Activated CD8-positive, alpha-beta memory T cell treated with anti-CD3 and anti-CD28 coated beads for 4 hours (primary cell): ENCODE data around the gene EBLN2.

Source experiments
- DNase-seq, 2 donors: peaks; one replicate each; pipeline ENCODE4 v3.0.0-alpha.2; 2020; ENCODE audit warnings: low read depth in 2 of 2

EBLN2 gene

DNA sequence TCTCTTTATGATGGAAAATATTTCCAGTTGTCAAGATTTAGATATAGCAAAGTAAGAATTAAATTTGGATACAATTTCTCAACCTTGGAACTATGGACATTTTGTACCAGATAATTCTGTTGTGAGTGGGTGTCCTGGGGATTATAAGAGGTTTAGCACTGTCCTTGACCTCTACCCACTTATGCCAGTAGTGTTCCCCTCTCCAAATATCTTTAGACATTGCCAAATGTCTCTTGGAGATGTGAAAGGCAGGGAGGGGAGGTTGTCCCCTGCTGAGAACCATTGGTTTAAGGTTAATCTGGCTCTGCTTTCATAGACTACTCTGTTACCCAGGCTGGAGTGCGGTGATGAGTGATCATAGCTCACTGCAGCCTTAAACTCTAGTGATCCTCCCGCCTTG, at the start of gene EBLN2:
Gene EBLN2 (plus strand): TSS at position 244 of the 400 bp plus-strand sequence. CDS start 423 bp downstream, outside the sequence.
- no peak for DNase-seq

- no peak for DNase-seq
Measured at GRCh38 chr3:73018298-73018697, 43.2 kb upstream of the EBLN2 start.

DNA sequence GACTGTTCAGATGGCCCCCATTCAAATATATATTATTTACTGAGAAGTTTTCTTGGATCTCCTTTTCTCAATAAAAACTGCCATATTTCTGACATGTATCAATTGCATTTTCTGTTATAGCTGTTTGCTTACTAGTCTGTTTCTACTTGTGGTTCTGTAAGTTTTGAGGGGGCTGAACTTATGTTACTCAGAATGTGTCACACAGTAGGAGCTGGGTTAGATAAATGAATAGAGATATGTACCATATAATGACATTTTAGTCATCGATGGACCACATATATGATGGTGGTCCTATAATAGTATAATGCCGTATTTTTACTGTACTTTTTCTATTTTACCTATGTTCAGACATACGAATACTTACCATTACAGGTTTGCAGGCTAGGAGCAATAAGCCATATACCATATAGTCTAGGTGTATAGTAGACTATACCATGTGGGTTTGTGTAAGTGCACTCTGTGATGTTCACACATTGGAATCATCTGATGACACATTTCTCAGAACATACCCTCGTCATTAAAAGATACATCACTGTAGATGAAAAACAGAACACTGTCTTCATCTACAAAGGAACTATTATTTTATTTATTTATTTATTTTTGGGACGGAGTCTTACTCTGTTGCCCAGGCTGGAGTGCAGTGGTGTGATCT, 42.5 kb upstream of the EBLN2 start:
- DNase-seq: no peak

- DNase-seq: no peak
Measured at GRCh38 chr3:73021301-73021835, 40.1 kb upstream of the EBLN2 start.

GRCh38 chr3:73024836-73025235, 36.6 kb upstream of the EBLN2 start:
- no peak for DNase-seq

- no peak for DNase-seq
Measured at GRCh38 chr3:73026111-73026759, 35.2 kb upstream of the EBLN2 start.

DNA sequence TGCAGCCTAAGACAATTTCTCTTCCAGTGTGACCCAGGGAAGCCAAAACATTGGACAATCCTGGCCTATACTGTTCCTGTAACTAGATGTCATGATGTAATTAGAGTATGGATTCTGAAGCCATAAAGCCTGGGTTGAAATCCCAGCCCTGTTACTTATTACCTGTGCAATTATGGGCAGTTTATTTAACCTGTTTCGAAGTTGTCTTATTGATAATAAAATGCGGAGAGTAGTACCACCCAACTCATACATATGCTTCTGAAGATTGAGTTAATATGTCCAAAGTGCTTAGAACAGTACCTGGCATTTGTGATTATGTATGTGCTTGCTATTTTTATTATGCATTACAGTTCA, 34.7 kb upstream of the EBLN2 start:
- no peak for DNase-seq

GRCh38 chr3:73028803-73029202, 32.7 kb upstream of the EBLN2 start:
- DNase-seq: no peak

DNA sequence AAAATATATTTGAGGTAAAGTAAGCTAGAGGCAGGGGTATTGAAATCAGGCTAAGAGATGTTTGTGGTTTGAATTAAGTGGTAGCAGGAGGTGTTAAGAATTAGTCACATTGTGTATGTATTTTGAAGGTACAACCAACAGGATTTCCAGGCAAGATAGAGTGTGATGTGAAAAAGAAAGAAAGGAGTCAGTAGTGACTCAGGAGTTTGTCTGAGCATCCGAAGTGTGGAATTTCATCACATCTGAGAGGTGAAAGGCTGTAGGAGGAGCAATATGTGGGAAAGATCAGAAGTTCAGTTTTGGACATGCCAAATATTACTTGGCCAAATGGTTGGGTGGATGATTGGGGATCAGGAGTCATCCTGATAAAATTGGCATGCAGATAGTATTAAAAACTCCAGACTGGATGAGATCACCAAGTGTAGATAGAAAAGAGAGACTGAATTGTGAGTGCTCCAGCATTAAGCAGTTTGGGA, 32.1 kb upstream of the EBLN2 start:
- no peak for DNase-seq

DNA sequence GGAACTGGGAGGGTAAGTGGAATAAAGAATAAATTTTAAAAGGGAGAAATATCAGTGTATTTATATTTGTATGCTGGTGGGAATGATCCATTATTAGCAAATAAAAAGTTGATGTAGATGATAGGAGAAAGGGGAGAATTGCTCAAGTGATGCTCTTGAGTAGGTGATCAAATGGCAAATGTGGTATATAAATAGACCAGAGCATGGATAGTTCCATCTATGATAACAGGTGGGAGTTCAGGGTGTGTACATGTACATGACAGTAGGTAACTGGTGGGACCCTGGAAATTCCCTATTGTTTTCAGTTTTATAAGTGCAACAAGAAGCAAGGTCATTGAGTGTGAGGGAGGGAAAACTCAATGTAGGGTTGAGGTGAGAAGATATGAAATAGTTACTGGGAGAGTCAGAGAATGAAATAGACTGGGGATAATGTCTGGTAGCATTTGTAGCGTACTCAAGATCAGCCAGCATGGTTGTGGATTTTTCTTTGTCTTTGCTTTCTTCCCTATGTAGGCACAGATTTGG, 31.3 kb upstream of the EBLN2 start:
- no peak for DNase-seq

DNA sequence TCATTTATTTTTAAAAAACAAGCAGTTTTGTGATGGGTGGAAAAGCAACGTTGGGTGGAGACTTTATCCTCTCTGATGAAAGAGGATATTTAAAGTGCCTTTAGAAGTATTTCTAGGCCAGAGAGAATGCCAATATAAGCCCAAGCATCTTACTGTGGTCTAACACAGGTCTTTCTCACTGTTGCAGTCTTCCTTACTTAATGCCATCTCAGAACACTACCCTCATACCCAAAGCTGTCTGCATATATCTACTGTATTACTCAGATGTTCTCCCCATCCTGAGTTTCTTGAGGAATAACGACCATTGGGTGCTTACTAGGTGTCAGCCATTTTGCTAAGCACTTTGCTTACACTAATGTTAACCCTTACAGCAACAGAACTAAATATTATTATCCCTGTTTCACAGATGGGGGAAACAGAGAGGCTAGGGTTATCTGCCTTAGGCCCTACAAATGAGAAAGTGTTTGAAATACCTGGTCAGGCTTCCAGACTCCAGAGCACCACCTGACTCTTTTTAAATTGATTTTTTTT, 29.8 kb upstream of the EBLN2 start:
- no peak for DNase-seq

- no peak for DNase-seq
Measured at GRCh38 chr3:73036694-73037591, 24.5 kb upstream of the EBLN2 start.

DNA sequence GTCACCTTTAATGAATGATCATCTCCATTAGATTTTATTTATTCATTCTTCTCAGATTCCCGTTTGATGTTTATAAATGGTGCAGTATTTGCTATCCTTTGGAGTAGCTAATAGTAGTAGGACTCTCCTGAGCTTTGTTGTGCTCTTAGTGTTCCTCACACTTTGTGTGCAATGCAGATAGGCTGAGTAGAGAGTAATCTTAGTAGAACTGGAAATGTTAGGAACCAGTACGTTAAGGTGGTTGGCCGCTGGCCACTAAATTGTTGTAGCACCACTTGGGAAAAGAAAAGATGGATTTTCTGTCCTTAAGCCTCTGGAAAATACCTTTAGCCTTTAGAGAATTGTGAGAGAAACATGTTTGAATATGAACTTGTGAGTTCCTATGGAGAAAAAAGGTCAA, 19.9 kb upstream of the EBLN2 start:
- DNase-seq: no peak

- DNase-seq: no peak
Measured at GRCh38 chr3:73043414-73043813, 18.0 kb upstream of the EBLN2 start.

DNA sequence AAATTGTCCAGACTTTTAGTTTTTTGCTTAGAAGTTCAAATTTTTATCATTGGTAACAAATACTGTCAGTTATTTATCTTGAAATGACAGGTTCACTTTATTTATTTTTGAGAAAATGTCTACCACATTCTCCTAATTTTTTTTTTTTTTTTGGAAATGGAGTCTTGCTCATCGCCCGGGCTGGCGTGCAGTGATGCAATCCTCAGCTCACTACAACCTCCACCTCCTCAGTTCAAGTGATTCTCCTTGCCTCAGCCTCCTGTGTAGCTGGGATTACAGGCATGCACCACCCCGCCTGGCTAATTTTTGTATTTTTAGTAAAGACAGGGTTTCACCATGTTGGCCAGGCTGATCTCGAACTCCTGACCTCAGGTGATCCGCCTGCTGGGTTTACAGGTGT, 16.1 kb upstream of the EBLN2 start:
- no peak for DNase-seq

DNA sequence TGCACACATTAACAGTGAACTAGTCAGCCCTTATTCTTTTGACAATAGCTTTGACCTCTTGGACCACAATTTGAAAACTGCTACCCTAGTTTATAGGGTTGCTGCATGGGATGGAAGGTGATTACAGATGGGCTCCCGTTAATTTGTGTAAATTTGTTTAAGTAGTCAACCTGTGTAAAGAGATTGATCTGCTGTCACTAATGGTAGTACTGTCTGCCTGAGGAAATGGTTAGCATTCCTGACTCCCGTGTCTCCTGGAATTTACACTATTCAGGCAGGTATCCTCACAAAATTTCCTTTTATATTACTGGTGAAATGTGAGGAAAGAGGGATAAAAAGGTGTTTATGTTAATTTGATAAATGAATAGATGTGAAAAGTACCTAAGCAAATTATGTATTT, 15.3 kb upstream of the EBLN2 start:
- no peak for DNase-seq

DNA sequence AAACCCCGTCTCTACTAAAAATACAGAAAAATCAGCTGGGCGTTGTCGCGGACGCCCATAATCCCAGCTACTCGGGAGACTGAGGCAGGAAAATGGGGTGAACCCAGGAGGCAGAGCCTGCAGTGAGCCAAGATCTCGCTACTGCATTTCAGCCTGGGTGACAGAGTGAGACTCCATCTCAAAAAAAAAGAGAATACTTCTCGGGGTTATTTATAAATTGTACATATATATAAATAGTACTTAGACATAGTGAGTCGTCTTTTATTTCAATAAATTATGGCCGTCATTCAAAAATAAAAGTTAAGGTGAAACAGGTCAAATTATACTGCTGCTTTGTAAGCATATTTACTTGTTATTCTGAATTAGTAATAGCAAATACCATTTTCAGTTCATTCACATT, 12.1 kb upstream of the EBLN2 start:
- no peak for DNase-seq

DNA sequence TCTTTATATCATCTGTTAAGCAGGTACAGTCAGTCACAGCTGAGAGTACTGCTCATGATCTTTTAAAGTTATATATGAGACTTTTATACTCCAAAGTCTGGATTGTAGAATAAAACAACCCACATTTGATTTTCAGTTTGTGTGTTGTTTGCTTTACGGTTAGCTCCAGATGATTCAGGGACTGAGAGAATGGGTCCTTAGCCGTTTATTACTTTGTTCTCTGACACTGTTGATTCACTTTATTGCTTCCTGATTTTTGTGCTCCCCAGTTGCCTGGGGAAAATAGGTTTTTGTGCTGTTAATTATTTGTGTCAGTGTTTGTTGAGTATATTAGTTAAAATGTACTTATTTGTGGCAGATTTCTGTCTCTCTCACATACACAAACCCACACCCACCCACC, 8.6 kb upstream of the EBLN2 start:
- no peak for DNase-seq

DNA sequence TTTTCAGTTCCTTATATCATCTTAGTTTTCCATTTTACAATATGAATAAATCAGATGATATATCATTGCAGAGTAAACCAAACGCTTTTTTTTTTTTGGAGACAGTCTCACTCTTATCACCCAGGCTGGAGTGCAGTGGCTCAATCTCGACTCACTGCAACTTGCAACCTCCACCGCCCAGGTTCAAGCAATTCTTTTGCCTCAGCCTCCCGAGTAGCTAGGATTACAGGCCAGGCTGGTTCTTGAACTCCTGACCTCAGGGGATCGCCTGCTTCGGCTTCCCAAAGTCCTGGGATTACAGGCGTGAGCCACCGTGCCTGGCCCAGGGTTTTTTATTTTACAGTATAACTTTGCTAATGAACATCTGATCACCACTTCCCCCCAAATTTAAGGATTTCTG, 5.9 kb upstream of the EBLN2 start:
- no peak for DNase-seq

DNA sequence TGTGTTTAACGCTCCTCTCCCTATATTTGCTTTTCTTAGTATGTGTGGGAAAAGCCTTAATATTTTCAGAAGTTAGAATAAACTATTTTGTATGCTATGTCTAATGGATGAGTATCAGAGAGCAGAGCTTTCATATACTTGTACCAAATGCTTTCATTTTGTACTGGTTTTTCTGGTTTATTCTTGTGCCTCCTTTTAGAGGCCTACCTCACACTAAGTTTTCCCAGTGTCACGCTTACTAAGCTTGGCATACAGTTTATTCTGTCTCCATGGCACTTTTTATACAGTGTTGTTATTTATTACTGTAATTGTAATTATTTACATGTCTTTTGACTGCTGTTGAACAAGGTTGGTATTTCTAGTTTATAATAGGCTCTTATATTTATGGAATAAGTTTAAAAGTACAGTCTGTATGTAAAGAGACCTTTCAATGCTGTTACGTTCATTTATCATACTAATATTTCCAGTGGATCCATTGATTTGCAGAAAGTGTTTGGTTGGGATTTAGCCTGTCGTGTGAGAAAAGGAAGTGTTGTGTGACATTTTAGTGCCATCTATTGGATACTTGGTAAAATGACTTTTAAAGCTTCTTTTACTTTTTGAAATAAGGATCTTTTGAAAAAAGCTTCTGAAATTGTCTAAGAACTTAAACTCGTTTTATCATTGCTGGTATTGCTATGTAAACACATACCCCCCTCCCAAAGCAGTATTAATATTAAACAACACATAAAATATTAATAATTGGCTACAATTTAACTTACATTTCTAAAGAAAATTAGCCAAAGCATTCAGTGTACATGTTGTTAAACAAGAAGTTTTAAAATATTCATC, 5.2 kb upstream of the EBLN2 start:
- no peak for DNase-seq

GRCh38 chr3:73056845-73057150, 4.7 kb upstream of the EBLN2 start:
- no peak for DNase-seq
